ENCODE measurements around the gene DCLK1.

DNA sequence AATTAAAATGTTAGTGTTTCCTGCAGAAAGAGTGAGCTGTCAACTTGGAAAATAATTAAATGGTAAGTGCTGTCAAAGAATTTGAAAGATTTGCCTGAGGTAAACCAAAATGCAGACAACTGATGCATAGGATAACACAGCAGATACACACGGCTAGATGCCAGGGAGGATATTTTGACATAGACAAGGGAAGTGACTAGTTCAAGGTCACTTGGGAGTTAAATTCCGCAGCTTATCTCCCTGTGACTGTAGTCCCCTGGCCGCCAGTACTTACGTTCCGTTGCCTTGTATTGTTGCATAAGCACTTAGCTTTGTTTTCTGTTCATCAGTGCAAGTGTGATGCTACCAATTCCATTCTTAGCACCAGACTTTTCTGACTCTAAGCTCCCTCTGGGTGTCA lies 407.4 kb downstream of the DCLK1 start:
- TF ChIP-seq POLR2AphosphoS5 (IDR thresholded peaks at IDR 0.05; ENCODE audit: low read depth, low read length) = no peak
- TF ChIP-seq, protein P1, sequence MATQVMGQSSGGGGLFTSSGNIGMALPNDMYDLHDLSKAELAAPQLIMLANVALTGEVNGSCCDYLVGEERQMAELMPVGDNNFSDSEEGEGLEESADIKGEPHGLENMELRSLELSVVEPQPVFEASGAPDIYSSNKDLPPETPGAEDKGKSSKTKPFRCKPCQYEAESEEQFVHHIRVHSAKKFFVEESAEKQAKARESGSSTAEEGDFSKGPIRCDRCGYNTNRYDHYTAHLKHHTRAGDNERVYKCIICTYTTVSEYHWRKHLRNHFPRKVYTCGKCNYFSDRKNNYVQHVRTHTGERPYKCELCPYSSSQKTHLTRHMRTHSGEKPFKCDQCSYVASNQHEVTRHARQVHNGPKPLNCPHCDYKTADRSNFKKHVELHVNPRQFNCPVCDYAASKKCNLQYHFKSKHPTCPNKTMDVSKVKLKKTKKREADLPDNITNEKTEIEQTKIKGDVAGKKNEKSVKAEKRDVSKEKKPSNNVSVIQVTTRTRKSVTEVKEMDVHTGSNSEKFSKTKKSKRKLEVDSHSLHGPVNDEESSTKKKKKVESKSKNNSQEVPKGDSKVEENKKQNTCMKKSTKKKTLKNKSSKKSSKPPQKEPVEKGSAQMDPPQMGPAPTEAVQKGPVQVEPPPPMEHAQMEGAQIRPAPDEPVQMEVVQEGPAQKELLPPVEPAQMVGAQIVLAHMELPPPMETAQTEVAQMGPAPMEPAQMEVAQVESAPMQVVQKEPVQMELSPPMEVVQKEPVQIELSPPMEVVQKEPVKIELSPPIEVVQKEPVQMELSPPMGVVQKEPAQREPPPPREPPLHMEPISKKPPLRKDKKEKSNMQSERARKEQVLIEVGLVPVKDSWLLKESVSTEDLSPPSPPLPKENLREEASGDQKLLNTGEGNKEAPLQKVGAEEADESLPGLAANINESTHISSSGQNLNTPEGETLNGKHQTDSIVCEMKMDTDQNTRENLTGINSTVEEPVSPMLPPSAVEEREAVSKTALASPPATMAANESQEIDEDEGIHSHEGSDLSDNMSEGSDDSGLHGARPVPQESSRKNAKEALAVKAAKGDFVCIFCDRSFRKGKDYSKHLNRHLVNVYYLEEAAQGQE (IDR thresholded peaks at IDR 0.05; ENCODE audit: insufficient read depth in 1 of 2, low read depth in 2 of 2, low read length in 2 of 2) = no peak
- no peak for TF ChIP-seq SIN3A (IDR thresholded peaks at IDR 0.05; ENCODE audit: borderline replicate concordance, insufficient read depth, low read length)
- no peak for TF ChIP-seq TAF1 (IDR thresholded peaks at IDR 0.05; ENCODE audit: borderline replicate concordance, insufficient read depth, low read length)
- TF ChIP-seq FOXP2 (optimal IDR thresholded peaks at IDR 0.05; ENCODE audit: borderline replicate concordance, extremely low read depth, extremely low read length, insufficient read depth) = no peak
